ENCODE measurements around the gene GABBR1.

The GABBR1 gene

DNA sequence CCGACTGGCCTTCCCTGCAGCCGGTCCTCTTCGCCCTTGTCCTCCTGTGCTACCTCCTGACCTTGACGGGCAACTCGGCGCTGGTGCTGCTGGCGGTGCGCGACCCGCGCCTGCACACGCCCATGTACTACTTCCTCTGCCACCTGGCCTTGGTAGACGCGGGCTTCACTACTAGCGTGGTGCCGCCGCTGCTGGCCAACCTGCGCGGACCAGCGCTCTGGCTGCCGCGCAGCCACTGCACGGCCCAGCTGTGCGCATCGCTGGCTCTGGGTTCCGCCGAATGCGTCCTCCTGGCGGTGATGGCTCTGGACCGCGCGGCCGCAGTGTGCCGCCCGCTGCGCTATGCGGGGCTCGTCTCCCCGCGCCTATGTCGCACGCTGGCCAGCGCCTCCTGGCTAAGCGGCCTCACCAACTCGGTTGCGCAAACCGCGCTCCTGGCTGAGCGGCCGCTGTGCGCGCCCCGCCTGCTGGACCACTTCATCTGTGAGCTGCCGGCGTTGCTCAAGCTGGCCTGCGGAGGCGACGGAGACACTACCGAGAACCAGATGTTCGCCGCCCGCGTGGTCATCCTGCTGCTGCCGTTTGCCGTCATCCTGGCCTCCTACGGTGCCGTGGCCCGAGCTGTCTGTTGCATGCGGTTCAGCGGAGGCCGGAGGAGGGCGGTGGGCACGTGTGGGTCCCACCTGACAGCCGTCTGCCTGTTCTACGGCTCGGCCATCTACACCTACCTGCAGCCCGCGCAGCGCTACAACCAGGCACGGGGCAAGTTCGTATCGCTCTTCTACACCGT, 79.5 kb downstream of the GABBR1 start:
- peak; percentile 13 for DNase-seq (ENCODE audit: low read depth, low spot score)
- TF ChIP-seq, protein P1, sequence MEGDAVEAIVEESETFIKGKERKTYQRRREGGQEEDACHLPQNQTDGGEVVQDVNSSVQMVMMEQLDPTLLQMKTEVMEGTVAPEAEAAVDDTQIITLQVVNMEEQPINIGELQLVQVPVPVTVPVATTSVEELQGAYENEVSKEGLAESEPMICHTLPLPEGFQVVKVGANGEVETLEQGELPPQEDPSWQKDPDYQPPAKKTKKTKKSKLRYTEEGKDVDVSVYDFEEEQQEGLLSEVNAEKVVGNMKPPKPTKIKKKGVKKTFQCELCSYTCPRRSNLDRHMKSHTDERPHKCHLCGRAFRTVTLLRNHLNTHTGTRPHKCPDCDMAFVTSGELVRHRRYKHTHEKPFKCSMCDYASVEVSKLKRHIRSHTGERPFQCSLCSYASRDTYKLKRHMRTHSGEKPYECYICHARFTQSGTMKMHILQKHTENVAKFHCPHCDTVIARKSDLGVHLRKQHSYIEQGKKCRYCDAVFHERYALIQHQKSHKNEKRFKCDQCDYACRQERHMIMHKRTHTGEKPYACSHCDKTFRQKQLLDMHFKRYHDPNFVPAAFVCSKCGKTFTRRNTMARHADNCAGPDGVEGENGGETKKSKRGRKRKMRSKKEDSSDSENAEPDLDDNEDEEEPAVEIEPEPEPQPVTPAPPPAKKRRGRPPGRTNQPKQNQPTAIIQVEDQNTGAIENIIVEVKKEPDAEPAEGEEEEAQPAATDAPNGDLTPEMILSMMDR (IDR thresholded peaks at IDR 0.05; ENCODE audit: low read depth, low read length) = no peak
- H3K4me3 ChIP-seq (ENCODE audit: low read depth, low read length) = no peak overlapping the region
- in situ Hi-C loops (cut with HindIII; ENCODE audit: low sequenced_read_pairs) = no loop called here

DNA sequence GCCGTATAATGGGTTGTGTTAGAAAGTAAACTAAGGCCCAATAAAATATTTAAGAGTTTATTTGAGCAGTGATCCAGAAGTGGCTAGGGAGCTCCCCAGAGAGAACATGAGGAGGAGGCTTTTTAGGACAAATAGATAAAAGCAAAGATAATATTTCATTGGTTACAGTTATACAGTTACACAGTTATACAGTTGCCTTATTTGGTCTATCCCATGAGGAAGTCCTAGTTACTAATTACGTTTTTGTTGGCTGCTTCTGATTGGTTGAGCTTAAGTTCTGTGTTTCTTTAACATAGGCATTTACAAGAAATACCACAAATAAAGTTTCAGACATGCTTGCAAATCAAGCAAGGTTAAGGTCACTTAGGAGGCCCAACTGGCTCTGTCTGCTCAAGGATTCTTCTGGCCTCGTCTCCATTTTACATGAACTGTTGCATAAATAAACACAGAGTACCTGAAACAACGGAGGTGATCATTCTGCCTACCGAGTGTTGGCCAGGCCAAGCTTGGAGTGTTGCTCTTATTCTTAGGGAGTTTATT, 80.4 kb downstream of the GABBR1 start:
- in situ Hi-C loops (cut with HindIII; ENCODE audit: low sequenced_read_pairs) = no loop called here
- TF ChIP-seq, protein P1 (IDR thresholded peaks at IDR 0.05; ENCODE audit: low read depth, low read length) = no peak
- H3K4me3 ChIP-seq (ENCODE audit: low read depth, low read length) = no peak overlapping the region
- DNase-seq (ENCODE audit: low read depth, low spot score) = peak; percentile 61

DNA sequence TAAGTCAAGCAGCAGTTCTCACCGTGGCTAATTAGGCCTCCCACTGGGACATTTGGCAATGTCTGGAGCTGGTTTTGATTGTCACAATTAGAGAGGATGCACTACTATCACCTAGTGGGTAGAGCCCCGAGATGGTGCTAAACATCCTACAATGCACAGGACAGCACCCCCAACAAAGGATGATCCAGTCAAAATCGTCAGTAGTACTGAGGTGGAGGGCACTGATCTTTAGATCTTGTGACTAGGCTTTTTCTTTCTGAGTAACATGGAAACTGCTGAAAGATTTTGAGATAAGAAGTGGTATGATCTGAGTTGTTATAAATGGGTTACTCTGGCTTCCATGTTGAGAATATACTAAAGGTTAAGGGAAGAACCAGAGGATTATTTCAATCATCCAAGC, 85.4 kb downstream of the GABBR1 start:
- H3K4me3 ChIP-seq (ENCODE audit: low read depth, low read length) = no peak overlapping the region
- in situ Hi-C loops (cut with HindIII; ENCODE audit: low sequenced_read_pairs) = no loop called here
- TF ChIP-seq, protein P1 (IDR thresholded peaks at IDR 0.05; ENCODE audit: low read depth, low read length) = no peak
- no peak for DNase-seq (ENCODE audit: low read depth, low spot score)

DNA sequence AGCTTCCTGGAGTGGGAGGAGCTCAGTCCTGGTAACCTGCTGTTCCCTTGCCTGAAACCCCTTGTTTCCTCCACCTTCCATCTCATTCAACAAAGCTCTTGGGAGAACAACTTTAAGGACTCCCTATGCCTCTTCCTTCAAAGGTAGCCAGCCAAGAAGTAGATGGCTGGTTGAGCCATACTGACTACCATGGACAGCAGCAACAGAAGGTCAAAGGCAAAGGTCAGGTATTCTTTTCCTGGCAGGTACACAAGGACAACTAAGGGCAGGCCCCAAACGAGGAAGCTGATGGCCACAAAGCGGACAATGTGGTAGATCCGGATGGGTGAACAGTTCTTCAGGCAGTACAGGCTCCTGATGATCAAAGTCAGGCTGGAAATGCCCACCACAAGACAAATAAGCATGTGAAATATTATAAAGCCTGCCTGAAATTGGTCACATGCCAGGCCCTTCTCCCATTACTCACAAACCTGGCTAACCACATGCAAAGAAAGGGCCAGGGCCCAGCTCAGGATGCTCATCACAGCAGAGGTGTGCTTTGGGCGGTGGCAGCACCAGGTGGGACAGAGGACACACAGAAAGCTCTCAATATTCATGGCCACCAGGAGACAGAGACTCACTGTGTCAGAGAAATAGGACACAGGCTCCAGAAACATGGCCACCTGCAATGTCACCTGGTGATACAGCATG, 95.1 kb downstream of the GABBR1 start:
- H3K4me3 ChIP-seq (ENCODE audit: low read depth, low read length) = no peak overlapping the region
- no peak for DNase-seq (ENCODE audit: low read depth, low spot score)
- TF ChIP-seq, protein P1 (IDR thresholded peaks at IDR 0.05; ENCODE audit: low read depth, low read length) = no peak
- in situ Hi-C loops (cut with HindIII; ENCODE audit: low sequenced_read_pairs) = no loop called here

DNA sequence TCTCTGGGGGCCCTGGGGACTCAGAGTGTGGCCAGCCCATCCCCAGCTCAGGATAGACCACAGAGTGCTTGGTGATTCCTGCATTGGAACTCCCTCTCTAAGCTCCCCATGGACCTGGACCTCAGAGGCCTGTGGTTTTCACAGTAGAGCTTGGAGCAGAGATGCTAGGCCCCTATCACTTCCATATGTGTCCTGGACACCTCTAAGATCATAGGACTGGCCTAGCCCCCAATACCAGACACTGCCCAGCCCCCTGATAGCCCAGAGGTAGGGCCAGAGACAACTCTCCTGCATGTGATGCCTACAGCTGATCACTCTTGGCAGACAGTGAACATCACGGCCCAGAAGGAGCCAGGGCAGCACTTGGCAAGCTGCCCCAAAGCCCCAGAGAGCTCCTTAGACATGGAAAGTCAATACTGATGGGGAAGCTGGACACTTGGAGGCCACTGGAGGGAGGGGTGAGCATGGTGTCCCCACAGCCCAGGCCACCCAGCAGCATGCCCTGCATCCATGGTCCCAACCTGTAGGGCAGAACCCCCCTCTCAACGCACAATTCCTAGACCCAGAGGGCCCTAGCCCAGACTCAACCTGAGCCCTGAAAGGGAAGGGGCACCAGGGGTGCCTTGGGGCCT, 100.5 kb downstream of the GABBR1 start:
- in situ Hi-C loops (cut with HindIII; ENCODE audit: low sequenced_read_pairs) = no loop called here
- H3K4me3 ChIP-seq (ENCODE audit: low read depth, low read length) = no peak overlapping the region
- TF ChIP-seq, protein P1 (IDR thresholded peaks at IDR 0.05; ENCODE audit: low read depth, low read length) = no peak
- DNase-seq (ENCODE audit: low read depth, low spot score) = no peak

DNA sequence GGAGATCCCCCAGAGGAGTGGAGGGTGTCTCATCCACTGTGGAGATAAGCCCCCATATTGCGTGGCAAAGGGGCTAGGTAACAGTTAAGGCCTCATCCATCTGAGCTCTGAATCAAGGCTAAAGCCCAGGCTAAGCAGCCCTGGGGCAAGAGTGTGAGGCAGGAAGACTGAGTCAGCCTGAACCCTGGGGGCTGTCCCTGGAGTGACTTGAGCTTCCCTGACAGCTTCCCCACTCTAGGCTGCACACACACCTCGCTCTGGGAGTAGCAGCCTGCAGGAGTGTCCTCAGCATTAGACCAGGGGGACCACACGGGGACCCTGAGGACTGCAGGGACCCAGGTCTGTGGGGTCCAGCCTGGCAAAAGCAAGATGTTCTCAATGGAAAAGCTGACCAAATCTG, 101.3 kb downstream of the GABBR1 start:
- TF ChIP-seq, protein P1 (IDR thresholded peaks at IDR 0.05; ENCODE audit: low read depth, low read length) = no peak
- in situ Hi-C loops (cut with HindIII; ENCODE audit: low sequenced_read_pairs) = no loop called here
- H3K4me3 ChIP-seq (ENCODE audit: low read depth, low read length) = no peak overlapping the region
- DNase-seq (ENCODE audit: low read depth, low spot score) = no peak

Measured in astrocyte of the spinal cord (primary cell).